DOHH2 (cell line): ENCODE data around the gene SI.

ENCODE experiments used
- H3F3A ChIP-seq: fragments of 200-600 bp; sonication (generic), shearing (Covaris generic); 2 replicates; pipeline ENCODE4 v1.6.0; 2016; ENCODE audit warnings: antibody characterized with exemption, mild to moderate bottlenecking; ENCODE audit not compliant: control insufficient read depth, insufficient read depth
- H3K27ac ChIP-seq: fragments of 200-600 bp; sonication (generic); 2 replicates; pipeline ENCODE4 v1.5.1; 2014; ENCODE audit warnings: low read depth, mild to moderate bottlenecking, low read length, moderate library complexity
- H3K27me3 ChIP-seq: fragments of 200-600 bp; sonication (generic); 2 replicates; pipeline ENCODE4 v1.6.1; 2014; ENCODE audit warnings: mild to moderate bottlenecking, low read length, mixed read lengths; ENCODE audit not compliant: control insufficient read depth
- H3K36me3 ChIP-seq: fragments of 200-600 bp; sonication (generic); 2 replicates; pipeline ENCODE4 v1.6.1; 2014; ENCODE audit warnings: mild to moderate bottlenecking, low read length, moderate library complexity, mixed read lengths; ENCODE audit not compliant: control insufficient read depth
- H3K4me1 ChIP-seq: fragments of 200-600 bp; sonication (generic); 2 replicates; pipeline ENCODE4 v1.6.1; 2014; ENCODE audit warnings: mild to moderate bottlenecking, low read length, mixed read lengths; ENCODE audit not compliant: control insufficient read depth
- H3K4me2 ChIP-seq: fragments of 200-600 bp; sonication (generic); 2 replicates; pipeline ENCODE4 v1.6.0; 2014; ENCODE audit warnings: mild to moderate bottlenecking, low read length, moderate library complexity
- H3K4me3 ChIP-seq: fragments of 200-600 bp; sonication (generic); 2 replicates; pipeline ENCODE4 v1.5.1; 2014; ENCODE audit warnings: mild to moderate bottlenecking, low read length, mixed read lengths
- H3K79me2 ChIP-seq: fragments of 200-600 bp; sonication (generic); 2 replicates; pipeline ENCODE4 v1.6.1; 2014; ENCODE audit warnings: mild to moderate bottlenecking, low read length, mixed read lengths; ENCODE audit not compliant: control insufficient read depth
- H3K9me2 ChIP-seq: fragments of 200-600 bp; sonication (generic); replicated peaks from 2 replicates; pipeline ENCODE4 v1.6.1; 2014; ENCODE audit warnings: mild to moderate bottlenecking, low read length, mixed read lengths; ENCODE audit not compliant: control insufficient read depth
- H3K9me3 ChIP-seq: fragments of 200-600 bp; sonication (generic); 2 replicates; pipeline ENCODE4 v1.6.1; 2014; ENCODE audit warnings: antibody characterized with exemption, low read length, mixed read lengths; ENCODE audit not compliant: control insufficient read depth, insufficient read depth
- H4K20me1 ChIP-seq: fragments of 200-600 bp; sonication (generic); 2 replicates; pipeline ENCODE4 v1.6.0; 2014; ENCODE audit warnings: low read depth, mild to moderate bottlenecking, antibody characterized with exemption, low read length, moderate library complexity; ENCODE audit not compliant: control insufficient read depth, insufficient read depth
- EZH2phosphoT487 ChIP-seq: fragments of 200-600 bp; sonication (generic); IDR thresholded peaks from 2 replicates; pipeline ENCODE4 v1.6.1; 2017; ENCODE audit warnings: borderline replicate concordance, mild to moderate bottlenecking, antibody characterized with exemption, low read length, moderate library complexity, mixed read lengths
- TF ChIP-seq, protein P1 (sequence below): fragments of 200-600 bp; sonication (generic); IDR thresholded peaks from one replicate; pipeline ENCODE4 v1.5.1; 2014; ENCODE audit warnings: antibody characterized with exemption, mild to moderate bottlenecking, low read depth, low read length; ENCODE audit not compliant: poor library complexity, severe bottlenecking

SI gene

DNA sequence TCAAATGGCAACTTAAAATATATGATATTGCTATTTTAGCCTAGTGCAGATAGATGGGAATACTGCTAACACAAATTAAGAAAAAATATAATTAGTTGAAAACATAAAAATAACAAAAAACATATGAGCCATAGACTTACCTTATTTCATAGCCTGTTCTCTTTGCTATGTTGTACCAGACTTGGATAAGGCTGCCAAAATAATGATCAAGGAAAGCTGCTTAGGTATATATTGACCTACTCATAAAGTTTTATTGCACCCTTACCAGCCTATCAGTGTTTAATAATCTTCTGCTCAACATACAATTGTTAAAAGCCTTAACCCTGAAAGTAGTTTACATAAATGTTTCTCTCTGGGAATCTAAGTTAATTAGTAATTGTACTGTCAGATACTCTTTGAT lies at the start of gene SI:
Gene SI, minus strand, starts transcription at position 204 of the 400 bp plus-strand sequence. CDS start 2,484 bp downstream, outside the sequence.
- Histone ChIP-seq H3F3A (no peaks in the 10 kb centered on the region), H3K9me2 (no peaks in the 10 kb centered on the region), H4K20me1 (no peaks in the 10 kb centered on the region), H3K9me3 (no peaks in the 10 kb centered on the region), H3K36me3 (no peaks in the 10 kb centered on the region), H3K79me2 (no peaks in the 10 kb centered on the region), H3K27ac (no peak within 1 kb of the TSS), H3K27me3 (no peaks in the 10 kb centered on the region), H3K4me2 (no peak within 1 kb of the TSS), H3K4me1 (no peaks in the 10 kb centered on the region), H3K4me3 (no peak within 1 kb of the TSS)
- TF ChIP-seq EZH2phosphoT487 = no peak
- TF ChIP-seq, protein P1, sequence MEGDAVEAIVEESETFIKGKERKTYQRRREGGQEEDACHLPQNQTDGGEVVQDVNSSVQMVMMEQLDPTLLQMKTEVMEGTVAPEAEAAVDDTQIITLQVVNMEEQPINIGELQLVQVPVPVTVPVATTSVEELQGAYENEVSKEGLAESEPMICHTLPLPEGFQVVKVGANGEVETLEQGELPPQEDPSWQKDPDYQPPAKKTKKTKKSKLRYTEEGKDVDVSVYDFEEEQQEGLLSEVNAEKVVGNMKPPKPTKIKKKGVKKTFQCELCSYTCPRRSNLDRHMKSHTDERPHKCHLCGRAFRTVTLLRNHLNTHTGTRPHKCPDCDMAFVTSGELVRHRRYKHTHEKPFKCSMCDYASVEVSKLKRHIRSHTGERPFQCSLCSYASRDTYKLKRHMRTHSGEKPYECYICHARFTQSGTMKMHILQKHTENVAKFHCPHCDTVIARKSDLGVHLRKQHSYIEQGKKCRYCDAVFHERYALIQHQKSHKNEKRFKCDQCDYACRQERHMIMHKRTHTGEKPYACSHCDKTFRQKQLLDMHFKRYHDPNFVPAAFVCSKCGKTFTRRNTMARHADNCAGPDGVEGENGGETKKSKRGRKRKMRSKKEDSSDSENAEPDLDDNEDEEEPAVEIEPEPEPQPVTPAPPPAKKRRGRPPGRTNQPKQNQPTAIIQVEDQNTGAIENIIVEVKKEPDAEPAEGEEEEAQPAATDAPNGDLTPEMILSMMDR = no peak

DNA sequence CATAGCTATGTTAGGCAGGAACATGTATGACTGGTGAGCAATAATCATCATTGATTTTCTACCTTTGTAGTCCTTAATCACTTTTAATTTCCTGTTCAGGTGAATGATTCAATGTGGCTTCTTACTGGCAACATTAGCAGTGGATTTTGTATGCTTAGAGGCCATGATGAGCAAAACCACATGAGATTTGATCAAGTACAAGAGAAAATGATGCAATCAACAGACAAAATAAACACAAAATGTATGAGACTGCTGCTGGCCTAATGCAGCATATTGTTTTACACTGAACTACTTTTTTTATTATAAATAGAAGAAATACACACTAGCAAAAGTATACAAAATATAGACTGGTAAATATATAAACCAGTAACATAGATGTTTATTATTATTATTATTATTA lies 47.5 kb upstream of the SI start:
- Histone ChIP-seq H4K20me1 (no peaks in the 10 kb centered on the region), H3K36me3 (no peaks in the 10 kb centered on the region), H3K9me2 (no peaks in the 10 kb centered on the region), H3K27me3 (no peaks in the 10 kb centered on the region), H3K4me1 (no peaks in the 10 kb centered on the region), H3K79me2 (no peaks in the 10 kb centered on the region), H3K4me3 (no peak overlapping the region), H3F3A (no peaks in the 10 kb centered on the region), H3K9me3 (no peaks in the 10 kb centered on the region), H3K4me2 (no peak overlapping the region), H3K27ac (no peak overlapping the region)
- TF ChIP-seq, protein P1 = no peak
- TF ChIP-seq EZH2phosphoT487 = no peak

- Histone ChIP-seq H3K9me3 (no peaks in the 10 kb centered on the region), H3K4me2 (no peak overlapping the region), H3K79me2 (no peaks in the 10 kb centered on the region), H3K36me3 (no peaks in the 10 kb centered on the region), H3K27me3 (no peaks in the 10 kb centered on the region), H3K9me2 (no peaks in the 10 kb centered on the region), H4K20me1 (no peaks in the 10 kb centered on the region), H3K4me3 (no peak overlapping the region), H3K4me1 (no peaks in the 10 kb centered on the region), H3F3A (no peaks in the 10 kb centered on the region), H3K27ac (no peak overlapping the region)
- TF ChIP-seq EZH2phosphoT487 = no peak
- TF ChIP-seq, protein P1 = no peak
These were observed 33.1 kb upstream of the SI start for GRCh38 chr3:165111401-165111800.

- no peaks in the 10 kb centered on the region for H3K4me1 ChIP-seq
- no peaks in the 10 kb centered on the region for H3K79me2 ChIP-seq
- H3K4me2 ChIP-seq = no peak overlapping the region
- H3K36me3 ChIP-seq = no peaks in the 10 kb centered on the region
- H3F3A ChIP-seq = no peaks in the 10 kb centered on the region
- H3K27me3 ChIP-seq = no peaks in the 10 kb centered on the region
- H3K9me3 ChIP-seq = no peaks in the 10 kb centered on the region
- TF ChIP-seq, protein P1 = no peak
- no peak for TF ChIP-seq EZH2phosphoT487
- no peaks in the 10 kb centered on the region for H4K20me1 ChIP-seq
- H3K4me3 ChIP-seq = no peak overlapping the region
- H3K9me2 ChIP-seq = no peaks in the 10 kb centered on the region
- no peak overlapping the region for H3K27ac ChIP-seq
These were observed 25.3 kb upstream of the SI start for GRCh38 chr3:165103616-165104015.
